Activated CD8-positive, alpha-beta memory T cell treated with anti-CD3 and anti-CD28 coated beads, Interleukin-2, amount 50 U/mL, for 1 hour (primary cell): Measurements from ENCODE around the gene DHRS4L2.
A peak's percentile ranks its signal among the peaks of the same experiment; 100 is the strongest.
"Not testable (repeated sequence)": the region's sequence is repeated elsewhere in the genome, so short reads cannot be mapped to it uniquely, and the experiment has no call there.

ENCODE experiments used
- DNase-seq: peaks from one replicate; pipeline ENCODE4 v3.0.0-alpha.2; 2020; ENCODE audit errors: extremely low read depth

DHRS4L2 gene

GRCh38 chr14:23973178-23973577, 15.6 kb upstream of the DHRS4L2 start:
- DNase-seq = not testable (repeated sequence)

- not testable (repeated sequence) for DNase-seq
These were observed 14.7 kb upstream of the DHRS4L2 start for GRCh38 chr14:23974041-23974440.

GRCh38 chr14:23977208-23977607, 11.5 kb upstream of the DHRS4L2 start:
- not testable (repeated sequence) for DNase-seq

- not testable (repeated sequence) for DNase-seq
These were observed 6.5 kb upstream of the DHRS4L2 start for GRCh38 chr14:23981951-23982813.

GRCh38 chr14:23984891-23985602, 3.7 kb upstream of the DHRS4L2 start:
- DNase-seq = no peak

GRCh38 chr14:23988223-23988606, 514 bp upstream of the DHRS4L2 start:
- not testable (repeated sequence) for DNase-seq

- DNase-seq = not testable (repeated sequence)
These were observed 1.2 kb downstream of the DHRS4L2 start for GRCh38 chr14:23989734-23990445.

GRCh38 chr14:23990961-23991360, 2.2 kb downstream of the DHRS4L2 start:
- DNase-seq = not testable (repeated sequence)

GRCh38 chr14:23993042-23993441, 4.3 kb downstream of the DHRS4L2 start:
- not testable (repeated sequence) for DNase-seq

- not testable (repeated sequence) for DNase-seq
These were observed 7.3 kb downstream of the DHRS4L2 start for GRCh38 chr14:23996009-23996408.

- DNase-seq = not testable (repeated sequence)
These were observed 8.1 kb downstream of the DHRS4L2 start for GRCh38 chr14:23996825-23997224.

- not testable (repeated sequence) for DNase-seq
These were observed 10.9 kb downstream of the DHRS4L2 start for GRCh38 chr14:23999640-24000039.

GRCh38 chr14:24001078-24001477, 12.3 kb downstream of the DHRS4L2 start:
- not testable (repeated sequence) for DNase-seq

GRCh38 chr14:24001679-24002078, 12.9 kb downstream of the DHRS4L2 start:
- not testable (repeated sequence) for DNase-seq

- not testable (repeated sequence) for DNase-seq
These were observed 17.7 kb downstream of the DHRS4L2 start for GRCh38 chr14:24006471-24006816.

GRCh38 chr14:24006817-24007652, 18.3 kb downstream of the DHRS4L2 start:
- not testable (repeated sequence) for DNase-seq

- DNase-seq = no peak
These were observed 22.3 kb downstream of the DHRS4L2 start for GRCh38 chr14:24011051-24011450.

GRCh38 chr14:24012726-24013273, 24.1 kb downstream of the DHRS4L2 start:
- DNase-seq = not testable (repeated sequence)

- peak; percentile 28 for DNase-seq
These were observed 25.2 kb downstream of the DHRS4L2 start for GRCh38 chr14:24013654-24014514.

GRCh38 chr14:24015745-24016144, 27.0 kb downstream of the DHRS4L2 start:
- DNase-seq = not testable (repeated sequence)
